CD4-positive, alpha-beta T cell (primary cell): Measurements from ENCODE around the gene OSBPL1A. TPM values are rescaled to one million over a fixed set of nuclear protein-coding genes. Genes with fewer than 3 reads are reported as not detected.

Experiments
- ATAC-seq: fragments of 200-7000 bp; cut with Tn5 transposase; one replicate; pipeline ENCODE4 v1.10.0; 2022; ENCODE audit warnings: mild to moderate bottlenecking; ENCODE audit not compliant: poor library complexity
- CTCF ChIA-PET: fragments of 350-600 bp; sonication (Branson Sonifier 250); formaldehyde crosslinking; loops from one replicate; lab custom pipeline; 2021; ENCODE audit warnings: antibody characterized with exemption, inconsistent platforms; lab: Charles Lee
- POLR2A ChIA-PET: fragments of 350-600 bp; sonication (Branson Sonifier 250); formaldehyde crosslinking; loops from one replicate; lab custom pipeline; 2021; ENCODE audit warnings: antibody characterized with exemption, inconsistent platforms; lab: Charles Lee
- DNase-seq, 14 experiments: peaks; one replicate each; pipeline ENCODE4 v3.0.0-alpha.2; 2013 to 2020; ENCODE audit warnings: mixed read lengths in 2 of 14
- H3K27ac ChIP-seq, 2 donors: one replicate each; pipeline versions ENCODE4 v1.5.1 to v1.7.0; 2013; ENCODE audit warnings: low read length in 2 of 2, low read depth in 1 of 2, mild to moderate bottlenecking in 1 of 2
- H3K27me3 ChIP-seq, 2 experiments: 1 replicate in 1 of 2; 2 replicates in 1 of 2; pipeline versions ENCODE4 v1.6.1 to v1.7.0; 2013; ENCODE audit warnings: low read length in 2 of 2, control low read depth in 1 of 2, mild to moderate bottlenecking in 1 of 2, moderate library complexity in 1 of 2; ENCODE audit not compliant: insufficient read depth in 2 of 2, control insufficient read depth in 1 of 2
- H3K36me3 ChIP-seq: one replicate; pipeline ENCODE4 v1.6.1; 2013; ENCODE audit warnings: low read length, control low read depth; ENCODE audit not compliant: insufficient read depth
- H3K4me1 ChIP-seq: one replicate; pipeline ENCODE4 v1.6.1; 2013; ENCODE audit warnings: low read length, control low read depth; ENCODE audit not compliant: insufficient read depth
- H3K4me3 ChIP-seq: one replicate; pipeline ENCODE4 v1.5.1; 2013; ENCODE audit warnings: mild to moderate bottlenecking, low read length, moderate library complexity
- H3K9me3 ChIP-seq, 2 experiments: 1 replicate in 1 of 2; 2 replicates in 1 of 2; pipeline versions ENCODE4 v1.6.1 to v1.7.0; 2013; ENCODE audit warnings: low read length in 2 of 2, mild to moderate bottlenecking in 2 of 2, control low read depth in 1 of 2, moderate library complexity in 1 of 2; ENCODE audit not compliant: control insufficient read depth in 1 of 2, insufficient read depth in 1 of 2
- H3K27ac Mint-ChIP-seq: one replicate; pipeline ENCODE4 v1.8.0; 2020; ENCODE audit warnings: mixed read lengths
- H3K27me3 Mint-ChIP-seq: one replicate; pipeline ENCODE4 v1.8.0; 2021; ENCODE audit warnings: mixed read lengths
- H3K36me3 Mint-ChIP-seq: one replicate; pipeline ENCODE4 v1.8.0; 2021; ENCODE audit warnings: low read depth, mixed read lengths
- H3K4me1 Mint-ChIP-seq: one replicate; pipeline ENCODE4 v1.8.0; 2021; ENCODE audit warnings: low read depth, mixed read lengths
- H3K4me3 Mint-ChIP-seq: one replicate; pipeline ENCODE4 v1.8.0; 2020; ENCODE audit warnings: mild to moderate bottlenecking, mixed read lengths
- H3K9me3 Mint-ChIP-seq: one replicate; pipeline ENCODE4 v1.8.0; 2020; ENCODE audit warnings: mixed read lengths
- CTCF ChIP-seq: fragments of 200-600 bp; IDR thresholded peaks from one replicate; pipeline ENCODE4 v1.8.0; 2022; ENCODE audit warnings: antibody characterized with exemption, mild to moderate bottlenecking
- intact Hi-C, 2 experiments: fragments of 100-400 bp; cut with DNase I in 1 of 2; cut with micrococcal nuclease in 1 of 2; formaldehyde crosslinking; loops; one replicate each; pipeline versions ENCODE4 v1.15.1 to v1.9.0; 2023 to 2025; cut with DNase I, micrococcal nuclease
- total RNA-seq, 174 experiments: library from RNA in 2 of 174; stranded (reverse) in 2 of 174; gene quantifications; one replicate each; pipeline ENCODE4 v1.2.3 and lab custom pipeline; 2021 to 2026

OSBPL1A gene
- total RNA-seq, 2 experiments from 2014 or later: 2.7 TPM

DNA sequence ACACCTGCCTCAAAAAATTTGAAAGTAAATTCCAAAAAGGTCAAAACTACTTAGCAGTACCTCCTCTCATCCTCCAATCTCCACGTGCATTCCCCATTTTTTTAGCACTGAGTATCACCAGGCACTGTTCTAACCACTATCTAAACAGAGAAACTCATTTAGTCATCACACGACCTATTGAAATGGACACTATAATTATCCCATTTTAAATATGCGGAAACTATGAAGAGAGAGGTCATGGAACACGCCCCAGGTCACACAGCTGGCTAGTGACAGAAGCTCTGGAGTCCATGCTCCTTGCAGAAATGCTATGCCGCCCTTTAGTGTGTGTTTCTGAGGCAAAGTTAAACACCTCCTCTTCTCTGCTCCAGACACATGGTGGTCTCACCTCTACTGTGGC, 159.2 kb downstream of the OSBPL1A start:
- CTCF ChIA-PET: no interaction called here
- Histone ChIP-seq H3K27me3 (no peaks in the 10 kb centered on the region), H3K27ac (no peak overlapping the region), H3K36me3 (no peaks in the 10 kb centered on the region), H3K9me3 (no peaks in the 10 kb centered on the region), H3K4me3 (no peak overlapping the region), H3K4me1 (no peaks in the 10 kb centered on the region)
- no peak for ATAC-seq
- no peak for DNase-seq
- Mint-ChIP-seq H3K4me1 (no peaks in the 10 kb centered on the region), H3K9me3 (no peaks in the 10 kb centered on the region), H3K27ac (no peak overlapping the region), H3K4me3 (no peak overlapping the region), H3K36me3 (no peaks in the 10 kb centered on the region), H3K27me3 (no peaks in the 10 kb centered on the region)
- intact Hi-C loops: no loop called here
- POLR2A ChIA-PET: no interaction called here
- no peak for TF ChIP-seq CTCF

- CTCF ChIA-PET: no interaction called here
- no peak overlapping the region for H3K4me3 ChIP-seq
- Mint-ChIP-seq H3K9me3 (no peaks in the 10 kb centered on the region), H3K36me3 (no peaks in the 10 kb centered on the region), H3K4me3 (no peak overlapping the region), H3K27ac (no peak overlapping the region), H3K4me1 (no peaks in the 10 kb centered on the region), H3K27me3 (no peaks in the 10 kb centered on the region)
- H3K36me3 ChIP-seq: no peaks in the 10 kb centered on the region
- ATAC-seq (no peak), DNase-seq (no peak)
- no peaks in the 10 kb centered on the region for H3K9me3 ChIP-seq
- no peaks in the 10 kb centered on the region for H3K4me1 ChIP-seq
- no peak overlapping the region for H3K27ac ChIP-seq
- POLR2A ChIA-PET: no interaction called here
- intact Hi-C loops: no loop called here
- no peaks in the 10 kb centered on the region for H3K27me3 ChIP-seq
- no peak for TF ChIP-seq CTCF
Observed at GRCh38 chr18:24234850-24235418, 162.7 kb downstream of the OSBPL1A start.

GRCh38 chr18:24234330-24234729, 163.3 kb downstream of the OSBPL1A start:
- Mint-ChIP-seq H3K9me3 (no peaks in the 10 kb centered on the region), H3K4me1 (no peaks in the 10 kb centered on the region), H3K36me3 (no peaks in the 10 kb centered on the region), H3K27me3 (no peaks in the 10 kb centered on the region), H3K4me3 (no peak overlapping the region), H3K27ac (no peak overlapping the region)
- POLR2A ChIA-PET: no interaction called here
- H3K27me3 ChIP-seq: no peaks in the 10 kb centered on the region
- CTCF ChIA-PET: no interaction called here
- H3K9me3 ChIP-seq: no peaks in the 10 kb centered on the region
- ATAC-seq (no peak), DNase-seq (no peak)
- H3K36me3 ChIP-seq: no peaks in the 10 kb centered on the region
- H3K4me1 ChIP-seq: no peaks in the 10 kb centered on the region
- no peak for TF ChIP-seq CTCF
- no peak overlapping the region for H3K4me3 ChIP-seq
- intact Hi-C loops: no loop called here
- H3K27ac ChIP-seq: no peak overlapping the region
